GM23338 (cell line): ENCODE data around the gene SPACA7. TPM values are rescaled to one million over a fixed set of nuclear protein-coding genes. Genes with fewer than 3 reads are reported as not detected.

Experiments used
- ATAC-seq: fragments of 200-7000 bp; cut with Tn5 transposase; 3 replicates; pipeline ENCODE4 v1.9.1; 2020
- DNase-seq: peaks from one replicate; pipeline ENCODE4 v3.0.0-alpha.2; 2015; ENCODE audit warnings: low spot score
- H2AFZ ChIP-seq: fragments of 200-600 bp; sonication (generic); 2 replicates; pipeline ENCODE4 v1.8.0; 2016; ENCODE audit warnings: antibody characterized with exemption, mild to moderate bottlenecking, moderate library complexity
- H3F3A ChIP-seq: fragments of 200-600 bp; sonication (generic); replicated peaks from 2 replicates; pipeline ENCODE4 v1.8.0; 2017; ENCODE audit warnings: antibody characterized with exemption, mixed run types, low read depth
- H3K27ac ChIP-seq: fragments of 200-600 bp; sonication (generic); 2 replicates; pipeline ENCODE4 v1.6.1; 2016; ENCODE audit warnings: low read depth
- H3K27me3 ChIP-seq: fragments of 200-600 bp; sonication (generic); 2 replicates; pipeline ENCODE4 v1.8.0; 2016; ENCODE audit warnings: mild to moderate bottlenecking, mixed run types, moderate library complexity; ENCODE audit not compliant: insufficient read depth
- H3K36me3 ChIP-seq: fragments of 200-600 bp; sonication (generic); 2 replicates; pipeline ENCODE4 v1.8.0; 2016; ENCODE audit warnings: mild to moderate bottlenecking; ENCODE audit not compliant: insufficient read depth
- H3K4me1 ChIP-seq: fragments of 200-600 bp; sonication (generic); 2 replicates; pipeline ENCODE4 v1.8.0; 2016; ENCODE audit warnings: mild to moderate bottlenecking, moderate library complexity; ENCODE audit not compliant: insufficient read depth
- H3K4me2 ChIP-seq: fragments of 200-600 bp; sonication (generic); 2 replicates; pipeline ENCODE4 v1.7.1; 2017; ENCODE audit warnings: mixed run types
- H3K4me3 ChIP-seq: fragments of 200-600 bp; sonication (generic); 2 replicates; pipeline ENCODE4 v1.6.1; 2016; ENCODE audit warnings: mixed run types
- H3K79me2 ChIP-seq: fragments of 200-600 bp; sonication (generic); replicated peaks from 2 replicates; pipeline ENCODE4 v1.8.0; 2017; ENCODE audit warnings: mild to moderate bottlenecking; ENCODE audit not compliant: insufficient read depth
- H3K9me2 ChIP-seq: fragments of 200-600 bp; sonication (generic); 2 replicates; pipeline ENCODE4 v1.8.0; 2017; ENCODE audit not compliant: insufficient read depth
- H4K20me1 ChIP-seq: fragments of 200-600 bp; sonication (generic); replicated peaks from 2 replicates; pipeline ENCODE4 v1.8.0; 2017; ENCODE audit warnings: mild to moderate bottlenecking; ENCODE audit not compliant: insufficient read depth
- H3K27ac Mint-ChIP-seq: 2 replicates; pipeline ENCODE4 v1.8.0; 2020; ENCODE audit warnings: inconsistent platforms, mild to moderate bottlenecking, moderate library complexity, mixed read lengths
- H3K27me3 Mint-ChIP-seq: 3 replicates; pipeline ENCODE4 v1.8.0; 2022; ENCODE audit warnings: low read depth, mild to moderate bottlenecking, moderate library complexity, mixed read lengths, inconsistent platforms; ENCODE audit not compliant: insufficient read depth, poor library complexity
- H3K36me3 Mint-ChIP-seq: 3 replicates; pipeline ENCODE4 v1.8.0; 2021; ENCODE audit warnings: low read depth, mild to moderate bottlenecking, inconsistent platforms, moderate library complexity, mixed read lengths
- H3K4me1 Mint-ChIP-seq: 3 replicates; pipeline ENCODE4 v1.8.0; 2020; ENCODE audit warnings: mild to moderate bottlenecking, inconsistent platforms, mixed read lengths
- H3K4me3 Mint-ChIP-seq: 3 replicates; pipeline ENCODE4 v1.8.0; 2021; ENCODE audit warnings: moderate library complexity, mild to moderate bottlenecking, inconsistent platforms, mixed read lengths
- H3K9me3 Mint-ChIP-seq: 3 replicates; pipeline ENCODE4 v1.8.0; 2020; ENCODE audit warnings: moderate library complexity, mild to moderate bottlenecking, inconsistent platforms, mixed read lengths
- EZH2 ChIP-seq: fragments of 200-600 bp; sonication (generic); IDR thresholded peaks from one replicate; pipeline ENCODE4 v1.8.0; 2017; ENCODE audit warnings: antibody characterized with exemption, mild to moderate bottlenecking, low read depth; ENCODE audit not compliant: unreplicated experiment
- STAT1 ChIP-seq: IDR thresholded peaks from one replicate; pipeline ENCODE4 v1.6.1; 2016; ENCODE audit warnings: antibody characterized with exemption; ENCODE audit not compliant: unreplicated experiment
- ZNF331 ChIP-seq: fragments of 250-450 bp; sonication (Bioruptor Pico); IDR thresholded peaks from 2 replicates; pipeline ENCODE4 v1.5.0; 2020; ENCODE audit warnings: low read depth, mild to moderate bottlenecking, moderate library complexity
- polyA plus RNA-seq: library from polyadenylated mRNA; unstranded; fragments of >200 nt; fragmentation: Nextera tagmentation; extraction: Ambion mirVana; gene quantifications from 2 replicates; pipeline ENCODE4 v1.2.1, GENCODE V29; 2016
- total RNA-seq: library from RNA; depleted of rRNA; stranded (reverse); fragments of >200 nt; shearing (Covaris generic); gene quantifications from 2 replicates; pipeline ENCODE4 v1.2.3, GENCODE V29; 2014
- TF ChIP-seq, protein P1 (sequence below): fragments of 250-450 bp; sonication (Bioruptor Pico); IDR thresholded peaks from 2 replicates; pipeline ENCODE4 v1.5.0; 2020; ENCODE audit warnings: mild to moderate bottlenecking, moderate library complexity
- TF ChIP-seq, protein P2 (sequence below): IDR thresholded peaks from 2 replicates; pipeline ENCODE4 v1.6.1; 2016; ENCODE audit warnings: antibody characterized with exemption
- TF ChIP-seq, protein P3 (sequence below), 2 experiments: fragments of 200-600 bp in 1 of 2; sonication (generic) in 1 of 2; conservative IDR thresholded peaks; 2 replicates each; pipeline versions ENCODE4 v1.5.1 to v1.6.1; 2016 to 2017; ENCODE audit warnings: antibody characterized with exemption in 2 of 2, low read depth in 2 of 2, mild to moderate bottlenecking in 2 of 2, moderate library complexity in 1 of 2

The SPACA7 gene
- total and polyA plus RNA-seq, 2 experiments from 2014 or later: not detected

DNA sequence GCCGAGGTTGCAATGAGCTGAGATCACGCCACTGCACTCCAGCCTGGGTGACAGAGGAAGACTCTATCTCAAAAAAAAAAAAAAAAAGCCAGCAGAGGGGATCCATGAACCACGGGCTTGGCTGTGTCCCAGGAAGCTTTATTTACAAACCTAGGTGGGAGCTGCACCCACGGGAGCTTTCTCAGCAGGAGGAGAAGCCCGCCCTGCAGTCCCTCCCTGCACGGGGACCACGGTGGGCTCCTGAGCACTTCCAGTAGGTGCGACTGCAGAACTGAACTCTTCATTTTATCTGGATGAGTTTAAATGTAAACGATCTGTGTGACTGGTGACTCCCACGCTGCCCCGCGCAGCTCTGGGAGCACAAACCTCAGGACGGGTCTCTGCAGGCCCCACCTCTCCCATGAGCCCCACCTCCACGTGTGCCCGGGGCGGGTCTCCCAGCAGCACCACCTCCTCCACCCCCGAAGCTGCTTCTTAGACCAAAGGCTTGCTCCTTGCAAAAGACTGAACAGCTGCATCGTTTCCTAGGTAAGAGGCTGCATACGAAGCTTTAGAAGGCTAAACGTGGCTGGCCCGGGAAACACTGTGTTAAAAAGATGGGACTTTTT lies 66.4 kb downstream of the SPACA7 start (continued):
- TF ChIP-seq, protein P1, sequence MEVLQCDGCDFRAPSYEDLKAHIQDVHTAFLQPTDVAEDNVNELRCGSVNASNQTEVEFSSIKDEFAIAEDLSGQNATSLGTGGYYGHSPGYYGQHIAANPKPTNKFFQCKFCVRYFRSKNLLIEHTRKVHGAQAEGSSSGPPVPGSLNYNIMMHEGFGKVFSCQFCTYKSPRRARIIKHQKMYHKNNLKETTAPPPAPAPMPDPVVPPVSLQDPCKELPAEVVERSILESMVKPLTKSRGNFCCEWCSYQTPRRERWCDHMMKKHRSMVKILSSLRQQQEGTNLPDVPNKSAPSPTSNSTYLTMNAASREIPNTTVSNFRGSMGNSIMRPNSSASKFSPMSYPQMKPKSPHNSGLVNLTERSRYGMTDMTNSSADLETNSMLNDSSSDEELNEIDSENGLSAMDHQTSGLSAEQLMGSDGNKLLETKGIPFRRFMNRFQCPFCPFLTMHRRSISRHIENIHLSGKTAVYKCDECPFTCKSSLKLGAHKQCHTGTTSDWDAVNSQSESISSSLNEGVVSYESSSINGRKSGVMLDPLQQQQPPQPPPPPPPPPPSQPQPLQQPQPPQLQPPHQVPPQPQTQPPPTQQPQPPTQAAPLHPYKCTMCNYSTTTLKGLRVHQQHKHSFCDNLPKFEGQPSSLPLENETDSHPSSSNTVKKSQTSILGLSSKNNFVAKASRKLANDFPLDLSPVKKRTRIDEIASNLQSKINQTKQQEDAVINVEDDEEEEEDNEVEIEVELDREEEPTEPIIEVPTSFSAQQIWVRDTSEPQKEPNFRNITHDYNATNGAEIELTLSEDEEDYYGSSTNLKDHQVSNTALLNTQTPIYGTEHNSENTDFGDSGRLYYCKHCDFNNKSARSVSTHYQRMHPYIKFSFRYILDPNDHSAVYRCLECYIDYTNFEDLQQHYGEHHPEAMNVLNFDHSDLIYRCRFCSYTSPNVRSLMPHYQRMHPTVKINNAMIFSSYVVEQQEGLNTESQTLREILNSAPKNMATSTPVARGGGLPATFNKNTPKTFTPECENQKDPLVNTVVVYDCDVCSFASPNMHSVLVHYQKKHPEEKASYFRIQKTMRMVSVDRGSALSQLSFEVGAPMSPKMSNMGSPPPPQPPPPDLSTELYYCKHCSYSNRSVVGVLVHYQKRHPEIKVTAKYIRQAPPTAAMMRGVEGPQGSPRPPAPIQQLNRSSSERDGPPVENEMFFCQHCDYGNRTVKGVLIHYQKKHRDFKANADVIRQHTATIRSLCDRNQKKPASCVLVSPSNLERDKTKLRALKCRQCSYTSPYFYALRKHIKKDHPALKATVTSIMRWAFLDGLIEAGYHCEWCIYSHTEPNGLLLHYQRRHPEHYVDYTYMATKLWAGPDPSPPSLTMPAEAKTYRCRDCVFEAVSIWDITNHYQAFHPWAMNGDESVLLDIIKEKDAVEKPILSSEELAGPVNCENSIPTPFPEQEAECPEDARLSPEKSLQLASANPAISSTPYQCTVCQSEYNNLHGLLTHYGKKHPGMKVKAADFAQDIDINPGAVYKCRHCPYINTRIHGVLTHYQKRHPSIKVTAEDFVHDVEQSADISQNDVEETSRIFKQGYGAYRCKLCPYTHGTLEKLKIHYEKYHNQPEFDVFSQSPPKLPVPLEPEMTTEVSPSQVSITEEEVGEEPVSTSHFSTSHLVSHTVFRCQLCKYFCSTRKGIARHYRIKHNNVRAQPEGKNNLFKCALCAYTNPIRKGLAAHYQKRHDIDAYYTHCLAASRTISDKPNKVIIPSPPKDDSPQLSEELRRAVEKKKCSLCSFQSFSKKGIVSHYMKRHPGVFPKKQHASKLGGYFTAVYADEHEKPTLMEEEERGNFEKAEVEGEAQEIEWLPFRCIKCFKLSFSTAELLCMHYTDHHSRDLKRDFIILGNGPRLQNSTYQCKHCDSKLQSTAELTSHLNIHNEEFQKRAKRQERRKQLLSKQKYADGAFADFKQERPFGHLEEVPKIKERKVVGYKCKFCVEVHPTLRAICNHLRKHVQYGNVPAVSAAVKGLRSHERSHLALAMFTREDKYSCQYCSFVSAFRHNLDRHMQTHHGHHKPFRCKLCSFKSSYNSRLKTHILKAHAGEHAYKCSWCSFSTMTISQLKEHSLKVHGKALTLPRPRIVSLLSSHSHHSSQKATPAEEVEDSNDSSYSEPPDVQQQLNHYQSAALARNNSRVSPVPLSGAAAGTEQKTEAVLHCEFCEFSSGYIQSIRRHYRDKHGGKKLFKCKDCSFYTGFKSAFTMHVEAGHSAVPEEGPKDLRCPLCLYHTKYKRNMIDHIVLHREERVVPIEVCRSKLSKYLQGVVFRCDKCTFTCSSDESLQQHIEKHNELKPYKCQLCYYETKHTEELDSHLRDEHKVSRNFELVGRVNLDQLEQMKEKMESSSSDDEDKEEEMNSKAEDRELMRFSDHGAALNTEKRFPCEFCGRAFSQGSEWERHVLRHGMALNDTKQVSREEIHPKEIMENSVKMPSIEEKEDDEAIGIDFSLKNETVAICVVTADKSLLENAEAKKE (CRISPR knock-in tag): no peak
- TF ChIP-seq, protein P2, sequence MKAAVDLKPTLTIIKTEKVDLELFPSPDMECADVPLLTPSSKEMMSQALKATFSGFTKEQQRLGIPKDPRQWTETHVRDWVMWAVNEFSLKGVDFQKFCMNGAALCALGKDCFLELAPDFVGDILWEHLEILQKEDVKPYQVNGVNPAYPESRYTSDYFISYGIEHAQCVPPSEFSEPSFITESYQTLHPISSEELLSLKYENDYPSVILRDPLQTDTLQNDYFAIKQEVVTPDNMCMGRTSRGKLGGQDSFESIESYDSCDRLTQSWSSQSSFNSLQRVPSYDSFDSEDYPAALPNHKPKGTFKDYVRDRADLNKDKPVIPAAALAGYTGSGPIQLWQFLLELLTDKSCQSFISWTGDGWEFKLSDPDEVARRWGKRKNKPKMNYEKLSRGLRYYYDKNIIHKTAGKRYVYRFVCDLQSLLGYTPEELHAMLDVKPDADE: no peak
- TF ChIP-seq STAT1 (no peak), EZH2 (no peak)

DNA sequence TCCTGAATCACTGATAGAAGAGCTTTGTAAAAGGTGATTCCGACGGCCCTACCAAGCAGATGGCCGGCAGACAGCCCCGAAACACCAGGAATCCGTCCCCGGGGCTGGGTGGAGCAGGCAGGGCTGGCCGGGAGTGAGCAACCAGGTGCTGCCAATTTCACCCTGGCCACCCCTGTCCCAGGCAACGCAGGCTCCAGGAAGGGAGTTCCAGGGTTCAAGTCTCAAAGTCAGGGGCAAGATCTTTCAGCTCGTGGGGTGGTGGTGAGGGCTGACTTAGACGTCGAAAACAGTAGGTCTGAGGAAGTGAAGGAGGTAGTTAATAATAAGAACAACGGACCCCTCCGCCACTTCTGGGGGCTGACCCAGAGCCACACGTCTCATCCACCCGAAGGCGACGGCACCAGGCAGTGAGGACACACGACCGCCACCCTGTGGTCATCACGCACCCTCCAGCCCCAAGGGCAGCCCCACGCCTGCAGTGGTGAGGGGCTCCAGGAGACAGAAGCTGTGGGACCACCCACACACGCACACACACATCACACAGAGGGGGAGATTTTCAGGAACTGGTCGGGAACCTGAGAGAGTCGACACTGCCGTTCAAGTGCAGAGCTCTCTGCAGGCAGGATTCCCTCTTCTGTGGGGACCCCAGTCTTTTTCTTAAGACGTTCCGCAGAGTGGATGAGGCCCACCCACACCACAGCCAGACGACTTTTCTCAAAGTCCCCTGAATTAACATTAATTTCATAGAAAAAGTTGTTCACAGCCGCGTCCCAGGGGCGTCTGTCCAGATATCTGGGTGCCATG lies 67.2 kb downstream of the SPACA7 start:
- Histone ChIP-seq H3K4me2 (0 out of 2 replicates have a peak overlapping the region, but pooled peaks have one; percentile 43), H3K27me3 (no peaks in the 10 kb centered on the region), H3K79me2 (no peaks in the 10 kb centered on the region), H3K27ac (no peak overlapping the region), H3K4me3 (no peak overlapping the region), H3K36me3 (no peaks in the 10 kb centered on the region), H2AFZ (no peak overlapping the region; the same call in 1 of the 2 replicates), H3F3A (no peaks in the 10 kb centered on the region), H3K4me1 (no peaks in the 10 kb centered on the region), H4K20me1 (no peaks in the 10 kb centered on the region), H3K9me2 (no peaks in the 10 kb centered on the region)
- no peak overlapping the region for H3K27ac Mint-ChIP-seq
- ATAC-seq (peak; percentile 83), DNase-seq (peak; percentile 69)
- no peak overlapping the region for H3K4me3 Mint-ChIP-seq
- peaks cover 11% of the 10 kb centered on the region for H3K9me3 Mint-ChIP-seq
- peaks cover 3% of the 10 kb centered on the region; the same call in 1 of the 3 replicates for H3K36me3 Mint-ChIP-seq
- H3K27me3 Mint-ChIP-seq: peaks cover 15% of the 10 kb centered on the region
- H3K4me1 Mint-ChIP-seq: peaks cover 8% of the 10 kb centered on the region; the same call in 2 of the 3 replicates
- no peak for TF ChIP-seq ZNF331
- TF ChIP-seq, protein P3, sequence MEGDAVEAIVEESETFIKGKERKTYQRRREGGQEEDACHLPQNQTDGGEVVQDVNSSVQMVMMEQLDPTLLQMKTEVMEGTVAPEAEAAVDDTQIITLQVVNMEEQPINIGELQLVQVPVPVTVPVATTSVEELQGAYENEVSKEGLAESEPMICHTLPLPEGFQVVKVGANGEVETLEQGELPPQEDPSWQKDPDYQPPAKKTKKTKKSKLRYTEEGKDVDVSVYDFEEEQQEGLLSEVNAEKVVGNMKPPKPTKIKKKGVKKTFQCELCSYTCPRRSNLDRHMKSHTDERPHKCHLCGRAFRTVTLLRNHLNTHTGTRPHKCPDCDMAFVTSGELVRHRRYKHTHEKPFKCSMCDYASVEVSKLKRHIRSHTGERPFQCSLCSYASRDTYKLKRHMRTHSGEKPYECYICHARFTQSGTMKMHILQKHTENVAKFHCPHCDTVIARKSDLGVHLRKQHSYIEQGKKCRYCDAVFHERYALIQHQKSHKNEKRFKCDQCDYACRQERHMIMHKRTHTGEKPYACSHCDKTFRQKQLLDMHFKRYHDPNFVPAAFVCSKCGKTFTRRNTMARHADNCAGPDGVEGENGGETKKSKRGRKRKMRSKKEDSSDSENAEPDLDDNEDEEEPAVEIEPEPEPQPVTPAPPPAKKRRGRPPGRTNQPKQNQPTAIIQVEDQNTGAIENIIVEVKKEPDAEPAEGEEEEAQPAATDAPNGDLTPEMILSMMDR (conservative IDR thresholded peaks at IDR 0.05; ENCODE audit: low read depth in 2 of 2): peak; percentile 34 to 80; a peak in 3 of 4 replicates
